Spleen (tissue), 11 donors: ENCODE measurements around the gene ZC3H8. TPM values are rescaled to one million over a fixed set of nuclear protein-coding genes. Genes with fewer than 3 reads are reported as not detected.

ENCODE experiments used
- DNase-seq: peaks from one replicate; pipeline ENCODE4 v3.0.0-alpha.2; 2020
- H3K27ac ChIP-seq, 8 donors: fragments of 200-600 bp; sonication (generic) in 7 of 8; 1 replicate in 4 of 8; 2 replicates in 4 of 8; pipeline versions ENCODE4 v1.5.0 to v1.8.0; 2016 to 2021; ENCODE audit warnings: inconsistent platforms in 4 of 8, mild to moderate bottlenecking in 4 of 8, moderate library complexity in 1 of 8
- H3K27me3 ChIP-seq, 7 donors: fragments of 200-600 bp; sonication (generic) in 6 of 7; replicated peaks in 1 of 7; 1 replicate in 4 of 7; 2 replicates in 3 of 7; pipeline versions ENCODE4 v1.5.0 to v1.8.0; 2016 to 2021; ENCODE audit warnings: inconsistent platforms in 3 of 7, mild to moderate bottlenecking in 1 of 7
- H3K36me3 ChIP-seq, 6 donors: fragments of 200-600 bp; sonication (generic) in 5 of 6; 1 replicate in 4 of 6; 2 replicates in 2 of 6; pipeline versions ENCODE4 v1.5.0 to v1.8.0; 2016 to 2021; ENCODE audit warnings: inconsistent platforms in 2 of 6
- H3K4me1 ChIP-seq, 6 donors: fragments of 200-600 bp; sonication (generic) in 5 of 6; 1 replicate in 3 of 6; 2 replicates in 3 of 6; pipeline versions ENCODE4 v1.5.0 to v1.8.0; 2016 to 2021; ENCODE audit warnings: inconsistent platforms in 3 of 6
- H3K4me3 ChIP-seq, 8 donors: fragments of 200-600 bp; sonication (generic) in 7 of 8; 1 replicate in 4 of 8; 2 replicates in 4 of 8; pipeline versions ENCODE4 v1.5.0 to v1.8.0; 2016 to 2021; ENCODE audit warnings: inconsistent platforms in 4 of 8, mild to moderate bottlenecking in 4 of 8, moderate library complexity in 2 of 8
- H3K9me3 ChIP-seq, 8 donors: fragments of 200-600 bp; sonication (generic) in 7 of 8; 1 replicate in 4 of 8; 2 replicates in 4 of 8; pipeline versions ENCODE4 v1.5.0 to v1.8.0; 2016 to 2021; ENCODE audit warnings: inconsistent platforms in 4 of 8
- POLR2A ChIP-seq, 3 donors: fragments of 450-650 bp; IDR thresholded peaks; one replicate each; pipeline ENCODE4 v1.5.1; 2017; ENCODE audit warnings: antibody characterized with exemption in 3 of 3, mild to moderate bottlenecking in 1 of 3
- POLR2AphosphoS5 ChIP-seq, 3 donors: sonication (generic); formaldehyde crosslinking; IDR thresholded peaks; one replicate each; pipeline ENCODE4 v1.5.1; 2017; ENCODE audit warnings: antibody characterized with exemption in 3 of 3
- WGBS, 5 donors: extraction: QIAGEN DNeasy Blood & Tissue Kit in 3 of 5; methylation state at CpG; one replicate each; pipeline versions ENCODE4 v1.1.5 to v1.1.7; 2013 to 2018; 5-methylcytosine and 5-hydroxymethylcytosine counted together
- intact Hi-C: fragments of 100-400 bp; cut with DNase I; formaldehyde crosslinking; loops from one replicate; pipeline ENCODE4 v1.15.0; 2023; ENCODE audit warnings: low total_unique reads
- polyA plus RNA-seq, 3 donors: library from polyadenylated mRNA; stranded (reverse); fragments of 200-250 nt; gene quantifications; one replicate each; pipeline ENCODE4 v1.2.1, GENCODE V29; 2013
- total RNA-seq, 7 donors: library from RNA; depleted of rRNA in 3 of 7; stranded (reverse); fragments of >200 nt in 3 of 7; fragmentation: NEBNext Ultra II Directional in 4 of 7; extraction: Animal tissue kit (Norgen Biotek cat#: 25700) in 4 of 7; gene quantifications; one replicate each; pipeline versions ENCODE4 v1.1.0 to v1.2.1, GENCODE V29; 2016 to 2021
- TF ChIP-seq, protein P1 (sequence below), 11 experiments: fragments of 200-600 bp in 7 of 11; fragments of 450-650 bp in 4 of 11; sonication (generic) in 4 of 11; IDR thresholded peaks in 8 of 11; conservative IDR thresholded peaks in 3 of 11; 1 replicate in 7 of 11; 2 replicates in 4 of 11; pipeline versions ENCODE4 v1.4.0 to v1.8.0; 2016 to 2021; ENCODE audit warnings: antibody characterized with exemption in 11 of 11, inconsistent platforms in 4 of 11, mild to moderate bottlenecking in 1 of 11
- donor health status: healthy with polysubstance abuse.
- donor health status: DM: no; HTN: no; CAD: no; lungs with moderate emphysema.
- donor health status: DM: no; HTN: no; CAD: no.
- donor health status: Bipolar disorder and iron deficiency.
- donor health status: healthy.
- donor health status: DM: no; HTN: no; CAD: no.
- donor health status: DM: yes; HTN: yes; CAD: no.

Gene ZC3H8
- total and polyA plus RNA-seq, 10 donors = 5.7 to 70.5 (median 13.2) TPM

DNA sequence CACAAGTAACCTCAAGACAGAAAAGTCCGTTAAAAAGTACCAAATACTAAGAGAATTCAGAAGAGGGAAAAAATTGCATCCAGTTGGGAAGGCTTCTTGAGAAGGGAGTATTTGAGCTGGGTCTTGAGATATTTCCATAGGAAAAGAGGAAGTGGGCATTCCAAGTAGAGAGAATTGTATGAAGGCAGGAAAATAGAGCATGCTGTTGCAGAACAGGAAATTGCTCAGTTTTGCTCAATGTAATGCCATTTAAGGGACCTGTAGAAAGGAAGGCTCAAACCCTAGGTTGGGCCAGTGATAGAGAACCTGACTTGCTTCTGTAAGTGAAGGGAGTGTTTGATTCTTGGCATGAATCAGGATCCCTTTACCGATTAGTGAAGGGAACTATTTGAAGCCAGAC lies 1.0 kb upstream of the ZC3H8 start:
- Histone ChIP-seq H3K27me3 (no peaks in the 10 kb centered on the region), H3K27ac (peak overlapping the region in 4 of 8 donors; percentile 94 to 96 (median 95)), H3K4me3 (peak overlapping the region in 2 of 8 donors; percentile 71 to 82), H3K36me3 (no peaks in the 10 kb centered on the region), H3K4me1 (peaks cover 0 to 72% (median 38%) of the 10 kb centered on the region in 6 donors), H3K9me3 (no peaks in the 10 kb centered on the region)
- intact Hi-C loops = no loop called here
- WGBS, 5 donors = 57 to 78% (median 76%) methylated on average over 2 of the region's 2 CpGs
- DNase-seq = no peak
- TF ChIP-seq, protein P1, sequence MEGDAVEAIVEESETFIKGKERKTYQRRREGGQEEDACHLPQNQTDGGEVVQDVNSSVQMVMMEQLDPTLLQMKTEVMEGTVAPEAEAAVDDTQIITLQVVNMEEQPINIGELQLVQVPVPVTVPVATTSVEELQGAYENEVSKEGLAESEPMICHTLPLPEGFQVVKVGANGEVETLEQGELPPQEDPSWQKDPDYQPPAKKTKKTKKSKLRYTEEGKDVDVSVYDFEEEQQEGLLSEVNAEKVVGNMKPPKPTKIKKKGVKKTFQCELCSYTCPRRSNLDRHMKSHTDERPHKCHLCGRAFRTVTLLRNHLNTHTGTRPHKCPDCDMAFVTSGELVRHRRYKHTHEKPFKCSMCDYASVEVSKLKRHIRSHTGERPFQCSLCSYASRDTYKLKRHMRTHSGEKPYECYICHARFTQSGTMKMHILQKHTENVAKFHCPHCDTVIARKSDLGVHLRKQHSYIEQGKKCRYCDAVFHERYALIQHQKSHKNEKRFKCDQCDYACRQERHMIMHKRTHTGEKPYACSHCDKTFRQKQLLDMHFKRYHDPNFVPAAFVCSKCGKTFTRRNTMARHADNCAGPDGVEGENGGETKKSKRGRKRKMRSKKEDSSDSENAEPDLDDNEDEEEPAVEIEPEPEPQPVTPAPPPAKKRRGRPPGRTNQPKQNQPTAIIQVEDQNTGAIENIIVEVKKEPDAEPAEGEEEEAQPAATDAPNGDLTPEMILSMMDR (IDR thresholded peaks at IDR 0.05 in 8 of 11, conservative IDR thresholded peaks at IDR 0.05 in 3 of 11) = no peak
- TF ChIP-seq POLR2A (IDR thresholded peaks at IDR 0.05) = no peak
- no peak for TF ChIP-seq POLR2AphosphoS5 (IDR thresholded peaks at IDR 0.05)

DNA sequence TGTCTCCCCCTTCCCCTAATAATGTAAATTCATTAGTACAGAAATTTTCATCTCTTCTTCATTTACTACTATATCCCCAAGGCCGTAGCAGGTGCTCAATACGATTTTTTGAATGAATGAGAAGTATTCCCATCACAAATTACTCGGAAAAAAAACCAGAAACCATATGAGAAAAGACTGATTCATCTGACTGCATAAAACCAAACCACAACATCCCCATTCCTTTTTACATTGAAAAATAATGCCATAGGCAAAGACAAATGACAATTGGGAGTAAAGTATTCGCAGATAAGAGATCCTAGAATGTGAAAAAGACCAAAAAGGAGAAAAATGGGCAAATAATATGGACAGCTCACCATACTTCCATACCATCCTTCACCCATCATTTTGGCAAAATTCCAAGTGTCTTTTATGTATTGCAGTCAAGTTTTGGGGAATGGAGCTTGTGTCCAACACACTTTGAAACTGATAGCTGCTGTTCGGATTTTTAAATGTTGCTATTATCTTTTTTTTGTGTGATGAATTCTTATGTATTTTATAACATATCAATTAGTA lies 1.5 kb downstream of the ZC3H8 start:
- DNase-seq = no peak
- no peak for TF ChIP-seq POLR2A (IDR thresholded peaks at IDR 0.05)
- TF ChIP-seq, protein P1 (IDR thresholded peaks at IDR 0.05 in 8 of 11, conservative IDR thresholded peaks at IDR 0.05 in 3 of 11) = no peak
- no peak for TF ChIP-seq POLR2AphosphoS5 (IDR thresholded peaks at IDR 0.05)
- H3K4me1 ChIP-seq = peaks cover 0 to 54% (median 28%) of the 10 kb centered on the region in 6 donors
- no peaks in the 10 kb centered on the region for H3K9me3 ChIP-seq
- H3K27ac ChIP-seq = no peak overlapping the region
- H3K27me3 ChIP-seq = no peaks in the 10 kb centered on the region
- intact Hi-C loops = no loop called here
- H3K36me3 ChIP-seq = peaks cover 0 to 22% (median 15%) of the 10 kb centered on the region in 6 donors
- peak overlapping the region in 2 of 8 donors; percentile 62 to 71 for H3K4me3 ChIP-seq
- WGBS, 5 donors = 64 to 78% (median 74%) methylated on average over 5 of the region's 5 CpGs

DNA sequence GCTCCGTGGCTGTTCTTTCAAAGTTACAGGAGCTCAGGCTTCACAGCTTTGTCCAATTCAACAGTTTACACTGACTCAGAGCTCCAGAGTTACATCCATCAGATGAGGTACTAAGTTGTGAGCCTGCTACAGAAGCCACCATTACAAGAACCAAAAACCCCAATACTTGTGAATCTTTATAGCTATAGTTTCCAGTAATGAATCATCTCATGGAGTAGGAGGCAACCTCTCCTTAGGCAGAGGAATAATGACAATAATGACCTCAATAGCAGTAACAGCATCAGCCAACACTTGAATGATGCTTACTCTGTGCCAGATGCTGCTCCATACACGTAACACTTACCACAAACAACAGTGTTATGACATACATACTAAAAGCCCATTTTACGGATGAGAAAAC lies 3.6 kb downstream of the ZC3H8 start:
- Histone ChIP-seq H3K4me3 (no peak overlapping the region), H3K27ac (no peak overlapping the region), H3K9me3 (no peaks in the 10 kb centered on the region), H3K4me1 (peaks cover 0 to 51% (median 27%) of the 10 kb centered on the region in 6 donors), H3K36me3 (peaks cover 0 to 43% (median 28%) of the 10 kb centered on the region in 6 donors), H3K27me3 (no peaks in the 10 kb centered on the region)
- no peak for DNase-seq
- TF ChIP-seq, protein P1 (IDR thresholded peaks at IDR 0.05 in 8 of 11, conservative IDR thresholded peaks at IDR 0.05 in 3 of 11) = no peak
- no peak for TF ChIP-seq POLR2AphosphoS5 (IDR thresholded peaks at IDR 0.05)
- no peak for TF ChIP-seq POLR2A (IDR thresholded peaks at IDR 0.05)
- intact Hi-C loops = no loop called here
- 91 to 93% (median 92%) methylated on average over 3 of the region's 3 CpGs for WGBS, 5 donors

DNA sequence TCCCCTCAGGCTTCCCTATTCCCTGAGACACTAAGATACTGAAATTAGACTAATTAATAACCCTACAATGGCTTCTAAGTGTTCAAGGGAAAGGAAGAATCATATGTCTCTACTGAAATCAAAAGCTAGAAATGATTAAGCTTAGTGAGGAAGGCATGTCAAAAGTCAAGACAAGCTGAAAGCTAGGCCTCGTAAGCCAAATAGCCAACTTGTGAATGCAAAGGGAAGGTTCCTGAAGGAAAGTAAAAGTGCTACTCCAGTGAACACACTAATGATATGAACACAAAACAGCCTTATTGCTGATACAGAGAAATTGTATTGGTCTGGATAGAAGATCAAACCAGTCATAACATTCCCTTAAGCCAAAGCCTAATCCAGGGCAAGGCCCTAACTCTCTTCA lies 10.0 kb downstream of the ZC3H8 start:
- no peak overlapping the region for H3K4me3 ChIP-seq
- 85 to 100% (median 88%) methylated on average over 1 of the region's 1 CpG for WGBS, 5 donors
- no peaks in the 10 kb centered on the region for H3K27me3 ChIP-seq
- no peaks in the 10 kb centered on the region for H3K9me3 ChIP-seq
- intact Hi-C loops = no loop called here
- H3K36me3 ChIP-seq = peaks cover 0 to 83% (median 38%) of the 10 kb centered on the region in 6 donors
- no peak for TF ChIP-seq POLR2AphosphoS5 (IDR thresholded peaks at IDR 0.05)
- no peak for TF ChIP-seq POLR2A (IDR thresholded peaks at IDR 0.05)
- TF ChIP-seq, protein P1 (IDR thresholded peaks at IDR 0.05 in 8 of 11, conservative IDR thresholded peaks at IDR 0.05 in 3 of 11) = no peak
- H3K27ac ChIP-seq = no peak overlapping the region
- peaks cover 0 to 3% (median 0%) of the 10 kb centered on the region in 6 donors for H3K4me1 ChIP-seq
- no peak for DNase-seq
